ENCODE data around the gene CLDN14. TPM values are rescaled to one million over a fixed set of nuclear protein-coding genes. Genes with fewer than 3 reads are reported as not detected.

Gene CLDN14
- total RNA-seq, 1 experiment from 2014 or later, result 8.9 TPM

DNA sequence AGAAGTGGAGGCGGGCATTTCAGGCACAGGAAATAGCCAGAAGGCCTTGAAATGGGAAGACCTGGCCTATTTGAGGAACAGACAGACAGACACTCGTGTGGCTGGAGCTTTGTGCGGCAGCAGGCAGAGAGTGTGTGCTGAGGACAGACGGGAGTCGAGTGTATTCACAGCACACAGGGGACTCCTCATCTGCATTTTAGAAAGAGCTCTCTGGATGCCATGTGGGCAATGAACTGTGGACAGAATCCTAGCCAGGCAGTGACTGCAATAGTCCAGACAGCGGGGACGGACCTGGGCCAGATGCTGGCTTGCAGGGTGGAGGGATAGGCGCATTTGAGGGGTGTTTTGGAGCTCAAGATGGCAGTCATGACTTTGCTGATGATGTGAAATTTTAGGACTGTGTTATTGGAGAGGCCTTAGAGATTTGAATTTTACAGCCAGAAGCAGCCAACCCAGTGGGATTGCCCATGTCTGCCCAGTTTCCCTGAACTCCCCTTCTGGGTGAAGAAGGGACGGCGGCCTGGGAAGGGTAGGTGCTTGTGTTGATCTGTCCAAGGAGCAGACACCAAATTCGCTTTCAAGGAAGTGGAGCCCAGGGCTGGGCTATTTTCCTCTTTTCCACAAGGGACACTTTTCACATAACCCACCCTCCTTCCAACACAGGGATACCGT is 51.0 kb downstream of the CLDN14 start:
- intact Hi-C loops (cut with micrococcal nuclease), result loop anchor here (10.0 kb wide), 1 partner anchor 236 kb away; no protein-coding TSS in a partner anchor
- no peaks in the 10 kb centered on the region for H3K27me3 ChIP-seq (ENCODE audit: low read length)
- H3K4me2 ChIP-seq (ENCODE audit: low read length), result peak overlapping the region; percentile 85
- H3K27ac ChIP-seq (ENCODE audit: low read length), result peak overlapping the region; percentile 97
- peaks cover 37% of the 10 kb centered on the region for H3K79me2 ChIP-seq (ENCODE audit: low read length)
- no peaks in the 10 kb centered on the region for H3K9me2 ChIP-seq (replicated peaks; ENCODE audit: low read length)
- BruUV-seq (replicated peaks), result no TSS peak
- H3F3A ChIP-seq (ENCODE audit: low read length, unreplicated experiment), result no peaks in the 10 kb centered on the region
- no peaks in the 10 kb centered on the region for H3K36me3 ChIP-seq (ENCODE audit: low read depth, low read length)
- TF ChIP-seq EZH2phosphoT487 (IDR thresholded peaks at IDR 0.05; ENCODE audit: borderline replicate concordance, low read length), result no peak
- TF ChIP-seq CTCF (conservative IDR thresholded peaks at IDR 0.05; ENCODE audit: low read depth, low read length), result no peak
- TF ChIP-seq EZH2 (IDR thresholded peaks at IDR 0.05; ENCODE audit: low read length, unreplicated experiment), result no peak
- H4K20me1 ChIP-seq (ENCODE audit: low read length), result no peaks in the 10 kb centered on the region
- POLR2A ChIA-PET (ENCODE audit: unreplicated experiment), result interaction anchor here (1.6 to 2.2 kb wide), 2 partner anchors 37 to 71 kb away, joined by 8 to 9 read pairs; no protein-coding TSS in a partner anchor
- H3K9me3 ChIP-seq (ENCODE audit: low read length), result no peaks in the 10 kb centered on the region
- no peak for ATAC-seq
- peaks cover 30% of the 10 kb centered on the region for H3K4me1 ChIP-seq (ENCODE audit: insufficient read depth, low read length)
- DNase-seq, result peak; percentile 19
- CTCF ChIA-PET, result interaction anchor here (0.6 to 1.7 kb wide), 2 partner anchors 71 to 1911 kb away, joined by 8 to 10 read pairs; no protein-coding TSS in a partner anchor
- H3K4me3 ChIP-seq (ENCODE audit: low read length), result peak overlapping the region; percentile 69
- peak overlapping the region; percentile 93 for H3K9ac ChIP-seq (ENCODE audit: low read length)
- H2AFZ ChIP-seq (ENCODE audit: low read length), result no peak overlapping the region

- intact Hi-C loops (cut with micrococcal nuclease), result loop anchor here (10.0 kb wide), 1 partner anchor 237 kb away; no protein-coding TSS in a partner anchor
- H3K4me1 ChIP-seq (ENCODE audit: insufficient read depth, low read length), result peaks cover 24% of the 10 kb centered on the region
- H3K79me2 ChIP-seq (ENCODE audit: low read length), result peaks cover 31% of the 10 kb centered on the region
- ATAC-seq (no peak), DNase-seq (no peak)
- no peak overlapping the region for H3K9ac ChIP-seq (ENCODE audit: low read length)
- H3K4me2 ChIP-seq (ENCODE audit: low read length), result no peak overlapping the region
- H4K20me1 ChIP-seq (ENCODE audit: low read length), result no peaks in the 10 kb centered on the region
- BruUV-seq (replicated peaks), result no TSS peak
- no peaks in the 10 kb centered on the region for H3K9me2 ChIP-seq (replicated peaks; ENCODE audit: low read length)
- H3K27me3 ChIP-seq (ENCODE audit: low read length), result no peaks in the 10 kb centered on the region
- H3K36me3 ChIP-seq (ENCODE audit: low read depth, low read length), result no peaks in the 10 kb centered on the region
- H3K27ac ChIP-seq (ENCODE audit: low read length), result no peak overlapping the region
- H3K4me3 ChIP-seq (ENCODE audit: low read length), result no peak overlapping the region
- H2AFZ ChIP-seq (ENCODE audit: low read length), result no peak overlapping the region
- no peaks in the 10 kb centered on the region for H3F3A ChIP-seq (ENCODE audit: low read length, unreplicated experiment)
- POLR2A ChIA-PET (ENCODE audit: unreplicated experiment), result no interaction called here
- CTCF ChIA-PET, result no interaction called here
- no peaks in the 10 kb centered on the region for H3K9me3 ChIP-seq (ENCODE audit: low read length)
- no peak for TF ChIP-seq EZH2phosphoT487 (IDR thresholded peaks at IDR 0.05; ENCODE audit: borderline replicate concordance, low read length)
- TF ChIP-seq EZH2 (IDR thresholded peaks at IDR 0.05; ENCODE audit: low read length, unreplicated experiment), result no peak
- TF ChIP-seq CTCF (conservative IDR thresholded peaks at IDR 0.05; ENCODE audit: low read depth, low read length), result no peak
These were observed 52.4 kb downstream of the CLDN14 start for GRCh38 chr21:36427502-36427901.

GRCh38 chr21:36425286-36425685 is 54.6 kb downstream of the CLDN14 start:
- Histone ChIP-seq H3K9ac (ENCODE audit: low read length) (no peak overlapping the region), H3K27ac (ENCODE audit: low read length) (no peak overlapping the region), H3K79me2 (ENCODE audit: low read length) (peaks cover 9% of the 10 kb centered on the region), H3K4me3 (ENCODE audit: low read length) (no peak overlapping the region), H3K9me2 (replicated peaks; ENCODE audit: low read length) (no peaks in the 10 kb centered on the region), H2AFZ (ENCODE audit: low read length) (no peak overlapping the region), H3K27me3 (ENCODE audit: low read length) (no peaks in the 10 kb centered on the region), H3F3A (ENCODE audit: low read length, unreplicated experiment) (no peaks in the 10 kb centered on the region), H3K4me1 (ENCODE audit: insufficient read depth, low read length) (peaks cover 12% of the 10 kb centered on the region), H3K36me3 (ENCODE audit: low read depth, low read length) (no peaks in the 10 kb centered on the region), H3K9me3 (ENCODE audit: low read length) (no peaks in the 10 kb centered on the region), H4K20me1 (ENCODE audit: low read length) (no peaks in the 10 kb centered on the region), H3K4me2 (ENCODE audit: low read length) (no peak overlapping the region)
- no peak for ATAC-seq
- no peak for TF ChIP-seq EZH2phosphoT487 (IDR thresholded peaks at IDR 0.05; ENCODE audit: borderline replicate concordance, low read length)
- ChIA-PET POLR2A (ENCODE audit: unreplicated experiment) (no interaction called here), CTCF (no interaction called here)
- BruUV-seq (replicated peaks), result no TSS peak
- no peak for DNase-seq
- intact Hi-C loops (cut with micrococcal nuclease), result loop anchor here (10.0 kb wide), 1 partner anchor 240 kb away; no protein-coding TSS in a partner anchor
